Mesendoderm (in vitro differentiated cells): ENCODE data around the gene NKIRAS2.
A peak's percentile ranks its signal among the peaks of the same experiment; 100 is the strongest.
"Not testable (repeated sequence)": the region's sequence is repeated elsewhere in the genome, so short reads cannot be mapped to it uniquely, and the experiment has no call there.

Experiments used
- DNase-seq: peaks from one replicate; pipeline ENCODE4 v3.0.0; 2013
- H2AK5ac ChIP-seq: 2 replicates; pipeline ENCODE4 v1.6.1; 2013; ENCODE audit warnings: low read length, inconsistent platforms
- H2BK120ac ChIP-seq: 2 replicates; pipeline ENCODE4 v1.6.1; 2013; ENCODE audit warnings: low read depth, mild to moderate bottlenecking, low read length, moderate library complexity, mixed read lengths
- H2BK15ac ChIP-seq: replicated peaks from 2 replicates; pipeline ENCODE4 v1.6.1; 2013; ENCODE audit warnings: low read depth, mild to moderate bottlenecking, moderate library complexity
- H2BK5ac ChIP-seq: 2 replicates; pipeline ENCODE4 v1.6.1; 2013; ENCODE audit warnings: low read length, inconsistent platforms
- H3K18ac ChIP-seq: 2 replicates; pipeline ENCODE4 v1.6.1; 2013; ENCODE audit warnings: mild to moderate bottlenecking, low read length, mixed read lengths
- H3K23ac ChIP-seq: one replicate; pipeline ENCODE4 v1.6.1; 2013; ENCODE audit warnings: low read length
- H3K27ac ChIP-seq: 2 replicates; pipeline ENCODE4 v1.5.1; 2013; ENCODE audit warnings: low read depth, mild to moderate bottlenecking, inconsistent platforms, low read length, moderate library complexity
- H3K27me3 ChIP-seq: 2 replicates; pipeline ENCODE4 v1.6.1; 2013; ENCODE audit warnings: low read length, control low read depth, mild to moderate bottlenecking, inconsistent platforms; ENCODE audit not compliant: insufficient read depth, poor library complexity
- H3K36me3 ChIP-seq: 2 replicates; pipeline ENCODE4 v1.6.1; 2013; ENCODE audit warnings: low read length, inconsistent platforms; ENCODE audit not compliant: control insufficient read depth, insufficient read depth
- H3K4ac ChIP-seq: one replicate; pipeline ENCODE4 v1.6.1; 2013; ENCODE audit warnings: low read depth, mild to moderate bottlenecking, low read length, moderate library complexity
- H3K4me1 ChIP-seq: 2 replicates; pipeline ENCODE4 v1.6.1; 2013; ENCODE audit warnings: low read depth, low read length, inconsistent platforms; ENCODE audit not compliant: control insufficient read depth
- H3K4me2 ChIP-seq: 2 replicates; pipeline ENCODE4 v1.6.1; 2013; ENCODE audit warnings: low read length
- H3K4me3 ChIP-seq: 2 replicates; pipeline ENCODE4 v1.5.1; 2013; ENCODE audit warnings: mild to moderate bottlenecking, low read length
- H3K56ac ChIP-seq: one replicate; pipeline ENCODE4 v1.6.1; 2013; ENCODE audit warnings: low read length
- H3K79me1 ChIP-seq: 2 replicates; pipeline ENCODE4 v1.6.1; 2013; ENCODE audit warnings: low read length, inconsistent platforms
- H3K79me2 ChIP-seq: 2 replicates; pipeline ENCODE4 v1.6.1; 2013; ENCODE audit warnings: mild to moderate bottlenecking, low read length; ENCODE audit not compliant: control insufficient read depth, insufficient read depth
- H3K9ac ChIP-seq: 2 replicates; pipeline ENCODE4 v1.6.1; 2013; ENCODE audit warnings: low read length, inconsistent platforms
- H4K5ac ChIP-seq: one replicate; pipeline ENCODE4 v1.6.1; 2013; ENCODE audit warnings: low read length
- H4K8ac ChIP-seq: one replicate; pipeline ENCODE4 v1.6.1; 2013; ENCODE audit warnings: low read depth, mild to moderate bottlenecking, control low read depth, low read length, moderate library complexity
- WGBS: extraction: QIAGEN DNeasy Blood & Tissue Kit; methylation state at CpG from one replicate; pipeline ENCODE4 v1.1.7; 2013; ENCODE audit warnings: low lambda C conversion rate, missing lambda C conversion rate; ENCODE audit not compliant: insufficient coverage; ENCODE audit errors: extremely low coverage; 5-methylcytosine and 5-hydroxymethylcytosine counted together

Gene NKIRAS2

DNA sequence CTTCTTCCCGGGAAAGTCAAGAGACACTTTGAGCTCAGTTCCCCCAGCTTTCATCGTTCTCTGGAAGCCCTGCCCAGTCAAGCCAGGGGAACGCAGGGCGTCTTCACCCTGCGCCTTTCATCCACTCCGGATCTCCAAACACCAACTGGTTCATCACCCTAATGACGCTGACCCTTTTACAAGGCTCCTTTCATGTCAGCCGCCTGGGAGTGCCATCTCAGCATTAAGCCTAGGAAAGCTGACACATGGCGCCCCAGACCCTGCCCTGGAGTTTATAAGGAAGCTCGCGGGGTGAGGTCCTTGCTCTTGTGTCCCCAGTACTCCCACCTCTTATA, 2.1 kb upstream of the NKIRAS2 start:
- no CpG with 5 or more reads among the region's 11 CpGs for WGBS
- H3K36me3 ChIP-seq, result peaks cover 2% of the 10 kb centered on the region
- H2AK5ac ChIP-seq, result peak overlapping the region; percentile 70
- peaks cover 12% of the 10 kb centered on the region for H3K79me1 ChIP-seq
- no peak overlapping the region for H2BK120ac ChIP-seq
- H2BK15ac ChIP-seq, result no peak overlapping the region
- H3K56ac ChIP-seq, result peak overlapping the region; percentile 93
- peaks cover 9% of the 10 kb centered on the region for H3K4me1 ChIP-seq
- H4K5ac ChIP-seq, result peak overlapping the region; percentile 81
- H3K18ac ChIP-seq, result peak overlapping the region; percentile 78
- peak overlapping the region; percentile 85 for H3K4me2 ChIP-seq
- peak overlapping the region; percentile 58 for H3K4me3 ChIP-seq
- peak; percentile 82 for DNase-seq
- H3K27me3 ChIP-seq, result no peaks in the 10 kb centered on the region
- H4K8ac ChIP-seq, result no peak overlapping the region
- peak overlapping the region; percentile 60 for H2BK5ac ChIP-seq
- H3K79me2 ChIP-seq, result peaks cover 50% of the 10 kb centered on the region
- peak overlapping the region; percentile 91 for H3K27ac ChIP-seq
- H3K9ac ChIP-seq, result peak overlapping the region; percentile 88
- no peak overlapping the region for H3K23ac ChIP-seq
- H3K4ac ChIP-seq, result peak overlapping the region; percentile 81

DNA sequence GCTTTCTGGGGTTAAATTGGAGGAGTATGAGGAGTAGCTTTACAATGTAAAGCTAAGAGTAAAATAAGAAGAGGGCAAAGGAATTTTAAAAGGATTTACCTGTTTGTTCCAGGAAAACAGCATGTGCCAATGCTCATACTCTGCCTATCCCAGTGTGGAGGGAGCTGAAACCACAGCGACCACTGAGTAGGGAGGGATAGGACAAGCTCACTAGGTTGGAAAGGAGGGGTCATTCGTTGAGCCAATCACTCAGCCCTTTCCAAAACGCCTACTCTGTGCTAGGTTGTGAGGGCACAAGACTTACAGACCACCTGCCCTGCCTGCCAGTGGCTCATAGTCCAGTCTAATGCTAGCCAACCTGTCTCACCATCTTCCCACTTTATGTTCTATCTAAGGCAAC, 1.6 kb upstream of the NKIRAS2 start:
- no CpG with 5 or more reads among the region's 3 CpGs for WGBS
- H4K5ac ChIP-seq, result no peak overlapping the region

DNA sequence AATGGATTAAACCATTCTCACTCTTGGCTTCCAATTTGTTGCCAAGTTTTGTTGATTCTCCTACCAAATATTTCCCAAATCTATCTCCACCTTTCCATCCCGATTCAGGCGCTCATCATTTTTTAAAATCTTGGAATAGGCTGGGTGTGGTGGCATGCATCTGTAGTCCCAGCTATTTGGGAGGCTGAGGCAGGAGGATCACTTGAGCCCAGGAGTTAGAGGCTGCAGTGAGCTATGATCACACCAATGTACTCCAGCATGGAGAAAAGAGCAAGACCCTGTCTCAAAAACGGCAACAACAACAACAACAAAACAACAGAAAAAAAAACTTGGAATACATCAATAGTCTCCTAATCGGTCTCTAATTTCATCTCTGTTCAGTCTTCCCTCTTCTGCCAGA, 902 bp upstream of the NKIRAS2 start:
- Histone ChIP-seq H3K9ac (no peak overlapping the region), H2BK15ac (no peak overlapping the region), H4K8ac (no peak overlapping the region), H2AK5ac (no peak overlapping the region), H2BK5ac (no peak overlapping the region), H3K4me2 (no peak overlapping the region), H4K5ac (no peak overlapping the region), H3K36me3 (peaks cover 2% of the 10 kb centered on the region), H3K27ac (no peak overlapping the region), H3K79me2 (peaks cover 38% of the 10 kb centered on the region), H3K4me3 (no peak overlapping the region), H3K56ac (no peak overlapping the region), H3K79me1 (peaks cover 12% of the 10 kb centered on the region), H3K23ac (no peak overlapping the region), H3K27me3 (no peaks in the 10 kb centered on the region), H3K4ac (no peak overlapping the region), H3K4me1 (peaks cover 7% of the 10 kb centered on the region), H2BK120ac (no peak overlapping the region), H3K18ac (no peak overlapping the region)
- DNase-seq, result no peak
- WGBS, result no CpG with 5 or more reads among the region's 4 CpGs

More for the DNA sequence above, 1.6 kb upstream of the NKIRAS2 start:
- no peak overlapping the region for H3K23ac ChIP-seq
- H3K18ac ChIP-seq, result no peak overlapping the region
- peaks cover 12% of the 10 kb centered on the region for H3K79me1 ChIP-seq
- no peaks in the 10 kb centered on the region for H3K27me3 ChIP-seq
- DNase-seq, result peak; percentile 73
- no peak overlapping the region for H4K8ac ChIP-seq
- H3K9ac ChIP-seq, result peak overlapping the region; percentile 88
- no peak overlapping the region for H3K27ac ChIP-seq
- no peak overlapping the region for H2AK5ac ChIP-seq
- no peak overlapping the region for H2BK120ac ChIP-seq
- peaks cover 45% of the 10 kb centered on the region for H3K79me2 ChIP-seq
- no peak overlapping the region for H3K4ac ChIP-seq
- peak overlapping the region; percentile 85 for H3K4me2 ChIP-seq
- H2BK15ac ChIP-seq, result no peak overlapping the region
- peak overlapping the region; percentile 93 for H3K56ac ChIP-seq
- H2BK5ac ChIP-seq, result no peak overlapping the region
- peaks cover 7% of the 10 kb centered on the region for H3K4me1 ChIP-seq
- H3K4me3 ChIP-seq, result peak overlapping the region; percentile 58
- H3K36me3 ChIP-seq, result peaks cover 2% of the 10 kb centered on the region

DNA sequence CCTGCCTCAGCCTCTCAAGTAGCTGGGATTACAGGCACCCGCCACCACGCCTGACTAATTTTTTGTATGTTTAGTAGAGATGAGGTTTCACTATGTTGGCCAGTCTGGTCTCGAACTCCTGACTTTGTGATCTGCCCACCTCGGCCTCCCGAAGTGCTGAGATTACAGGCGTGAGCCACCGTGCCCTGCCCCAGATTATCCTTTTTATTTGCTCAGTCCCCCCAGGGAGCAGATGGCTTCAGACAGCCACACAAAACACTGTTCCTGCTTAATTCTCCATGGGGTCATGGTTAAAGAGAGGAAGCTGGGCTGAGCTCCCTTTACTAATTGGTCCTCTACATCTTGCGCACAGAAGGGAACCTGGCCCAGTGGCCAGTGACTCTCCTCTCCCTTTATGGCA, 955 bp downstream of the NKIRAS2 start:
- H3K27me3 ChIP-seq, H2BK5ac ChIP-seq, H4K5ac ChIP-seq, H3K18ac ChIP-seq, DNase-seq, H3K36me3 ChIP-seq, H4K8ac ChIP-seq, H3K4ac ChIP-seq, H2BK120ac ChIP-seq, H3K4me1 ChIP-seq, H3K23ac ChIP-seq, H2BK15ac ChIP-seq, H2AK5ac ChIP-seq, H3K27ac ChIP-seq, H3K4me3 ChIP-seq: not testable (repeated sequence)
- Histone ChIP-seq H3K79me1 (peaks cover 12% of the 10 kb centered on the region), H3K79me2 (peaks cover 22% of the 10 kb centered on the region), H3K4me2 (peak overlapping the region; percentile 15), H3K9ac (peak overlapping the region; percentile 70), H3K56ac (peak overlapping the region; percentile 92)
- WGBS, result no CpG with 5 or more reads among the region's 8 CpGs

DNA sequence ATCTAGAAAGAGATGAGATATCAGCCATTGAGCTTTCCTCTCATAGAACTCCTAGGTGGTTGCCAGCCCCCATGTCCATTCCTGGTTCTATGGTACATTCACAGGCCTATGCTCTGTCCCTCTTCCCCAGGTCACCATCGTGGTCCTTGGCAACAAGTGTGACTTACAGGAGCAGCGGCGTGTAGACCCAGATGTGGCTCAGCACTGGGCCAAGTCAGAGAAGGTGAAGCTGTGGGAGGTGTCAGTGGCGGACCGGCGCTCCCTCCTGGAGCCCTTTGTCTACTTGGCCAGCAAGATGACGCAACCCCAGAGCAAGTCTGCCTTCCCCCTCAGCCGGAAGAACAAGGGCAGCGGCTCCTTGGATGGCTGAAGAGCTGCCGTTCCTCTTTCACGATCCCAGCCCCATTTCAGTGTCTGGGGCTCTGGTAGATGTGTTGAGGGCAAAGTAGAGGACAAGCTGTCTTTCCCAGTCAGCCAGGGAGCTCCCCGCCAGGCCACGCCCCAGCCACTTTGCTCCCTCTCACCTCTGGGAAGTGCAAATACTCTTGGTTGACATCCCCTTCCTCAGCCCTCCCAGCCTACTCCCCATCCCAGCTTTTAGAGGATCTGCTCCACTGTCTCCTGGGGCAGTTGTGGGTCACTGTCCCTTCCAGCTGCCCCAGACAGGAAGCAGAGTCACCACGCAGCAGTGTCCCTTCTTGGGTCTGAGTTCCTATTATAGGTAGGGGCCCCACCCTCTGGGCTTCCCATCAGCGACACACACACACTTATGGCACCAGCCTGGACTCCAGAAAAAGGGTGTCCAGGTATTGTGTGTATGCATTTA, 3.8 kb downstream of the NKIRAS2 start:
- Histone ChIP-seq H3K56ac (no peak overlapping the region), H3K23ac (no peak overlapping the region), H3K4ac (no peak overlapping the region), H3K27ac (no peak overlapping the region), H3K79me1 (peaks cover 8% of the 10 kb centered on the region), H2BK120ac (no peak overlapping the region), H3K79me2 (peaks cover 10% of the 10 kb centered on the region), H4K5ac (no peak overlapping the region), H2BK5ac (no peak overlapping the region), H3K4me3 (no peak overlapping the region), H3K4me2 (no peak overlapping the region), H3K36me3 (peaks cover 3% of the 10 kb centered on the region), H3K4me1 (peaks cover 2% of the 10 kb centered on the region), H2BK15ac (no peak overlapping the region), H4K8ac (no peak overlapping the region), H2AK5ac (no peak overlapping the region), H3K27me3 (no peaks in the 10 kb centered on the region), H3K9ac (no peak overlapping the region), H3K18ac (no peak overlapping the region)
- DNase-seq, result peak; percentile 42
- no CpG with 5 or more reads among the region's 15 CpGs for WGBS

DNA sequence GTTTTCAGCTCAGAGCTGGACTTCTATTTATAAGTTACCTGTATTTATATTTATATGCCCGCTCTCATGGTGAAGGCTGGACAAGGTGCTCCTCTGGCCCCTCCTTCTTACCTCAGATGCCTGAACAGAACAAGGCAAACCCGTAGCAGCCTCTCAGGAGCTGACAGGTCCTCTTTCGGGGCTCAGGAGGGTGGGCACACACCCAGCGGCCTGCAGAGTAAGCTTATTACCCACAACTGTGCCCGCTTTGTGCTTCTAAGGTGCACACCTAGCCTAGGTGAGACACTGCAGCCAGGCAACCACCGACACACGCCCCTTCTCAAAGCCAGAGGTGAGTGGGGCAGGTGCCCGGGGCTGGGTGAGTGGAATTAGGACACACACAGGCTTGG, 5.3 kb downstream of the NKIRAS2 start:
- Histone ChIP-seq H2AK5ac (no peak overlapping the region), H2BK120ac (no peak overlapping the region), H3K36me3 (peaks cover 3% of the 10 kb centered on the region), H2BK5ac (no peak overlapping the region), H3K79me1 (peaks cover 8% of the 10 kb centered on the region), H4K5ac (no peak overlapping the region), H3K27me3 (no peaks in the 10 kb centered on the region), H3K9ac (no peak overlapping the region), H3K56ac (no peak overlapping the region), H3K18ac (no peak overlapping the region), H3K27ac (no peak overlapping the region), H2BK15ac (no peak overlapping the region), H3K79me2 (peaks cover 9% of the 10 kb centered on the region), H4K8ac (no peak overlapping the region), H3K23ac (no peak overlapping the region), H3K4me2 (no peak overlapping the region), H3K4me3 (no peak overlapping the region), H3K4ac (no peak overlapping the region), H3K4me1 (peaks cover 2% of the 10 kb centered on the region)
- no CpG with 5 or more reads among the region's 8 CpGs for WGBS
- no peak for DNase-seq
